ENCODE results near the gene OR6C2. TPM values are rescaled to one million over a fixed set of nuclear protein-coding genes. Genes with fewer than 3 reads are reported as not detected.
"Not testable (repeated sequence)": the region's sequence is repeated elsewhere in the genome, so short reads cannot be mapped to it uniquely, and the experiment has no call there.

OR6C2 gene
- polyA plus RNA-seq (ENCODE audit: insufficient read length in 10 of 10), result not detected
- long read RNA-seq, donor 1, result 0 reads
- long read RNA-seq, donor 2, result 0 reads
- long read RNA-seq, donor 3, result 0 reads
- long read RNA-seq, donor 4, result 0 reads
- long read RNA-seq, donor 5, result 0 reads
- long read RNA-seq, donor 6, result 0 reads
- long read RNA-seq, donor 7, result 0 reads
- long read RNA-seq, donor 8, result 0 reads
- long read RNA-seq, donor 9, result 0 reads

GRCh38 chr12:55443776-55444175 lies at the start of gene OR6C2:
OR6C2 (plus strand) TSS chr12:55444076; CDS start chr12:55452214, 8,138 bp downstream.
- DNase-seq, result no peak

- DNase-seq, result no peak
Observed at GRCh38 chr12:55396326-55396725, 47.5 kb upstream of the OR6C2 start.

DNA sequence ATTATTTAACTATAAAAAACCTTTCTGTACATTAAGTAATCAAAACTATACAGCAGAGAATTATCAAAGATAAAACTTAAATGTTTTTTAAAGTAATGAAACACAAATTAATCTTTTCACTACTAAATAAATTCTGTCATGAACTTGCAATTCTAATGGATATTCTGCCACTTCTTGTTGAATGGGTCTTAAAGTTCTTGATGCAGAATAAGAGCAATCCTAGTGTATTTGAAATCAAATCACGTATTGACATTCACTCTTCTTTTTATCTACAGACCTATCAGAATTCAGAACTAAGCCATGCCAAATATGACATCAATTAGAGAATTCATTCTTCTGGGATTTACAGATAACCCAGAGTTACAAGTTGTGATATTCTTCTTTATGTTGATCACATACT lies 43.6 kb upstream of the OR6C2 start, which contains the start of gene OR6C65:
OR6C65 (plus strand) TSS at position 301 of the 400 bp plus-strand sequence; CDS start at position 301, 0 bp downstream.
- no peak for DNase-seq

DNA sequence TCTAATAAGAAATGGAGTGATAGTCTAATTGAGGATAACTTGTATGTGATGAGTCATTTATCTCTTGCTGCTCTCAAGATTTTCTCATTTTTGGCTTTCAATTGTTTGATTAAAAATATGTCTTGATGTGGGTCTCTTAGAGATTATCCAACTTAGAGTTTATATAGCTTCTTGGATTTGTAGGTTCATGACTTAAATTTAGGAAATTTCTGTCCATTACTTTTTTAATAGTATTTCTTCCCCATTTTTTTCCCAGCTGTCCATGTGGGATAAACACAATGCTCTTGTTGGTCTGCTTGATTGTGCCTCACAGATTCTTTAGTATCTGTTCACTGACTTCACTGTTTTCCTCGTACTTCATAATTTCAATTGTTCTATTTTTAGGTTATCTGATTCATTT lies 36.0 kb upstream of the OR6C2 start:
- no peak for DNase-seq

GRCh38 chr12:55409133-55409532 lies 34.7 kb upstream of the OR6C2 start:
- DNase-seq, result not testable (repeated sequence)

GRCh38 chr12:55412138-55412537 lies 31.7 kb upstream of the OR6C2 start:
- DNase-seq, result not testable (repeated sequence)

DNA sequence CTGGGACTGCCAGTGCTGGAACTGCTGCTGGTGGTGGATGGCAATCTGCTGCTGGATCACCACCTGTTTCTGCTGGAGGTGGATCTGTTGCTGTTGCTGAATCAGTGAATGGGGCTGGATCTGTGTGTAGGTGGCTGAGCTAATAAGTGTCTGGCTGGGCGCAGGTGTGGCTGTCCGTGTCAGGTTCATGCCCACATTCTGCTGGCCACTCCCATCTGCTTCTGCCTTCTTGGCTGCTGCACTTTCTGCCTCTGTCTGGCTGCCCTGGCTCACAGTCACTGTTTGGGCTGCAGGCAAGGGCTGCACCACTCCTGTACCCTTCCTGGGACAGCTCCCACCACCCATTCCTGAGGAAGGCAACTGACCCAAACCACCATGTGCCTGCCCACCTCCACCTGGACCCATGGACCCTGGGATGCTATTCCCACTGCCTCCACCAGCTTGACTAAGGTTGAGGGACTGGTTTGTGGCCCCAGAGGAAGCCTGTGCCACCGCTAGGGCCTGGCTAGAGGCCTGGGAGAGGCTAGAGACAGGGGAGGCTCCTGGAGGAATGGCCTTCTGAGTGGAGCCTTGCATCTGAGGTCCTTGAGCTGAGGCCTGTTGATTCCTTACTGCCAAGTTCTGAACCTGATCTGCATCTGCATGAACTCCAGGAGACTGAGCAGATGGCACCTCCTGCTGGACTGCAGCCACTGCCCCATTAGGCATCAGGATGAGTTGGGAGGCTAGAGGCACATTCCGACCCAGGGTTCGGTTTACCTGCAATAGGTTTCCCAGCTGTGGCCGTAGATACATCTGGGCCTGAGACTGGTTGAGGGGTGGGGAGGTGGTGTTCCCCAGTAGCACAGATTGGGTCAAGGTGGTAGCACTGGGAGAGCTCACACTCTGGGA lies 30.1 kb upstream of the OR6C2 start:
- DNase-seq, result not testable (repeated sequence)

DNA sequence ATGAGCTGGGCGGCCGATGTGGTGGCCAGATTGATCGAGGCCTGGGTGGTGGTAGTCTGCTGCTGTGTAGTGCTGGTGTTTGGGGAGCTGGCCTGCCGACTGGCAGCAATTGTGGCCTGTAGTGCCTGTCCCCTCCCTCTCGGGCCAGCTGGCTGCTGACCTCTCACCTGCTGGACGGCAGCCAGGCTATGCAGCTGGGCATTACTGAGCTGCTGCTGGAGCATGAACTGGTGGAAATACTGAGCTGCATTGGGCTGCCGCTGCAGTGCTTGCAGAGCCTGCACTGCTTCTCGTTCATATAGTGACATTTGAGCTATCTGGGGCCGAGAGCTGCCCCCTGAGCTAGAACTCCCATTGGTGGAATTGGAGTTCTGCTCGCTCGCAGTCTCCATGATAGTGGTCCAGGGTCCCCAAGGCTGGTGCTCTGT lies 29.5 kb upstream of the OR6C2 start:
- DNase-seq, result peak in 1 of 3 donors; percentile 37

DNA sequence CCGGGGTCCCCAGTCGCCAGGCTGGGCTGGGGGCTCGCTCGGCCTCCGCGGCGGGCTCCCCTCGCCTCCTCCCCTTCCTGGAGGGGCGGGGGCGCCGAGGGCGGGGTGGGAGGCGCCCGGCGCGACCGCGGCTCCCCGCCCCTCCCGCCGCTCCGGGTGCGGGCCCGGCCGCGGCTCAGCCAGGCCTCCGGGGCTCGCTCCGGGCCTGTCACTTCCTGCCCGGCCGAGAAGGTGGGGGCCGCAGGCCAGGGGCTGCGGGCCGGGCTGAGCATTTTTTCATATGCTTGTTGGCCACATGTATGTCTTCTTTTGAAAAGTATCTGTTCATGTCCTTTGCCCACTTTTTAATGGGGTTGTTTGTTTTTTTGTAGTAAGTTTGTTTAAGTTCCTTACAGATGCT lies 29.0 kb upstream of the OR6C2 start:
- peak in 1 of 3 donors; percentile 10 for DNase-seq

- DNase-seq, result no peak
Observed at GRCh38 chr12:55416961-55417360, 26.9 kb upstream of the OR6C2 start.

- no peak for DNase-seq
Observed at GRCh38 chr12:55420307-55420962, 23.4 kb upstream of the OR6C2 start.

GRCh38 chr12:55425954-55426353 lies 17.9 kb upstream of the OR6C2 start, which contains the start of gene OR6C76:
OR6C76 (plus strand) TSS chr12:55426254; CDS start chr12:55426254, 0 bp downstream.
- DNase-seq, result no peak

DNA sequence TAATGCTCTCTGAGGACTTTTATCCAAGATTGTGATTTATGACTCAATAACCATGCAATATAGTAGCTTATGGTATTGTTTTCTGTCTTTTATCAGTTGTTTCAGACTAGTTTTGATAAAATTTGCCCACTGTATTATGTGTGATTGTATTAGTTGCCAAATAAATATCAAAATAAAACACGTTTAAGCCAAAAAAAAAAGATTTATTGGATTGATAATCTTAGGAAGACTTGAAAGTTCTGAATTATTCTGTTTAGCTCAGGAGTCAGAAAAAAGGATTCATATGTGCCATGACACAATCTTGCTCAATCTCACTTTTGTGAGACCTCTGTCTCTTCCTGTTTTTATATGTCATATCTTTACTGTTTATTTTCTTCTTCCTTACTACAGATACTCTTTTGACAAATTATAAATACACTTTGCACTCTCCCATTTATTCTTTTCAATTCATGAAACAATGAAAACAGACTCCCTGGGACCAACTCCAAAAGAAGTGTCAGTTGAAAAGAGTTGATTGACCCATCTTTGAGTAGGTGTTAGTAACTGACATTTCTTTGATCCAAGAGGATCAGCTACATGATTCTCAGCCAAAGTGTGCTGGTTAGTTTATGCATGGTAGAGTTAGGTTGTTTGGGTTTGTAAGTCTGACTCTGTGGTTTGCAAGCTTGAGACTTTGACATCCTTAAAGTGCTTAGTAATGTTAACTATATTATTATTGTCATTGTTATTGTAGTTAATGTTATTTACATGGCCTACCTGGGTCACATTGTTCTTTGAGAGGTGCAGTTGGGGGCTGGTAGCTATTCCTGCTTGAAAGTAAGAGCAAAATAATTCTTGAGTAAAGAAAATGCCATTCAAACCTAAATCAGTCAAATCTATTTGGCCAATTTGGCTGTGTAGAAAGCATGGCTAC lies 15.3 kb upstream of the OR6C2 start:
- no peak for DNase-seq

DNA sequence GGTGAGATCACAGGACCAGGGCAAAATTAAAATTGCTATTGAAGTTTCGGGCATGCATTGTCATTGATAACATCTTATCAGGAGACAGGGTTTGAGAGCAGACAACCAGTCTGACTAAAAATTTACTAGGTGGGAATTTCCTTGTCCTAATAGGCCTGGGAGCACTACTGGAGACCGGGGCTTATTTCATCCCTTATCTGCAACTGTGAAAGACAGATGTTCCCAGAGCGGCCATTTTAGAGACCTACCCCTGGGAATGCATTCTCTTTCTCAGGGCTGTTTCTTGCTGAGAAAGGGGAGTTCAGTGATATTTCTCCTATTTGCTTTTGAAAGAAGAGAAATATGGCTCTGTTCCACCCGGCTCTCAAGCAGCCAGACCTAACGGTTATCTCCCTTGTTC lies 2.6 kb upstream of the OR6C2 start:
- not testable (repeated sequence) for DNase-seq

- no peak for DNase-seq
Observed at GRCh38 chr12:55445357-55445756, 1.5 kb downstream of the OR6C2 start.

- no peak for DNase-seq
Observed at GRCh38 chr12:55446326-55446725, 2.5 kb downstream of the OR6C2 start.

DNA sequence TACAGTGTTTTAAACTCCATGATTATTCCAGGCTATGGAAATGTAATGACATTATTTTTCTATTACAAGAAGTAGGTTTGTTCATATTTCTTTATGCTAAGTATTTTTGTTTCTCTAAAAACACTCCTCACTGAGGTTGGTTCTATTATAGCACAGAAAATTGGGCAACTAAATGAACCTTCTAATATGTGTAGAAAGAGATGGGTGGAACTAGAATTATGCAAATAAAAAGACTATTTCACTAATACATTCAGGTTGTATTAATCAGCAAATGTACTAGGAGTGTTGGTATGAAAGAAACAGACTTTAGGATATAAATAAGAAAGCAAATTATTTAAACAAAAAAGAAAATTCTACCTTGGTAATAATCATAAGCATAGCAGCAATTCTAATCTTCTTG lies 4.9 kb downstream of the OR6C2 start:
- no peak for DNase-seq

- not testable (repeated sequence) for DNase-seq
Observed at GRCh38 chr12:55464926-55465325, 21.1 kb downstream of the OR6C2 start.

GRCh38 chr12:55467836-55468235 lies 24.0 kb downstream of the OR6C2 start:
- DNase-seq, result no peak

DNA sequence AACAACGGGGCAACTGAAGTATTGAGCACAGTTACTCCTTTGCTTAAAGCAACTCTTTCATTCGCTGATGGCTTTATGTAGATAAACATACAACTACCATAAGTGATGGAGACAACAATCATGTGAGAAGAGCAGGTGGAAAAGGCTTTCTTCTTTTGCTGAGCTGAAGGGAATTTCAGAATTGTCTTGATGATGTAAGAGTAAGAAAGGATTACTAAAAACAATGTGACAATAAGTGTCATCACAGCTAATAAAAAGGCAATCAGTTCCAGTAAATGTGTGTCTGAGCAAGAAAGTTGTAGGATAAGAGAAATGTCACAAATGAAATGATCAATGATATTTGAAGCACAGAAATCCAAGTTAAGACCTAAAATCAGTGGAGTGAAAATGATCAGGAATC lies 25.4 kb downstream of the OR6C2 start:
- no peak for DNase-seq

Data from muscle of back (tissue), 13 donors.